ENCODE measurements around the gene CD300E. TPM values are rescaled to one million over a fixed set of nuclear protein-coding genes. Genes with fewer than 3 reads are reported as not detected.

Gene CD300E
- polyA plus RNA-seq, 1 donor (not counting 4 experiments of a cell fraction or from before 2014, with no cell fraction given): not detected

DNA sequence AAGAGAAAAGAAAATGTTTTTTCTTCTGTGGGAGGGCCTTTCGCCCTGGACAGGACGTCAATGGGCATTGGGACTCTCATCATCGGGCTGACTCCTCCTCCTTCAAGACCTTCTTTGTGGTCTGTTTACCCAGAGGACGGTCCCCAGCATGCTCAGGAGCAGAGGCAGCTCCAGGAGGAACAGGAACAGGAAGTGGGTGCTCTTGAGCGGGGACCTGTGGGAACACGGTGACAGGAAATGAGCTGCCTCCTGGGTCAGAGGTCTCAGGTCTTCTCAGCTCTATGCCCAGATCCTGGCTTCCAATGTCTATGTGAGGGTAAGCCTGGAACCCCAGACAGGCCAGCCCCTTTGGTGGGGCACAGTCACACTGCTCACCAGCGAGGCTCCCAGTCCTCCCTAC, 43.6 kb downstream of the CD300E start:
- H4K20me1 ChIP-seq (ENCODE audit: control insufficient read depth, extremely low read depth, insufficient read depth, low read length): no peaks in the 10 kb centered on the region
- no peak overlapping the region for H2AFZ ChIP-seq (ENCODE audit: control insufficient read depth, low read length)
- dilution Hi-C loops (cut with MboI; ENCODE audit: extremely low pct_ligation_motif_present, low sequenced_read_pairs): no loop called here
- no peak for TF ChIP-seq EZH2 (IDR thresholded peaks at IDR 0.05; ENCODE audit: low read length)
- TF ChIP-seq, protein P1, sequence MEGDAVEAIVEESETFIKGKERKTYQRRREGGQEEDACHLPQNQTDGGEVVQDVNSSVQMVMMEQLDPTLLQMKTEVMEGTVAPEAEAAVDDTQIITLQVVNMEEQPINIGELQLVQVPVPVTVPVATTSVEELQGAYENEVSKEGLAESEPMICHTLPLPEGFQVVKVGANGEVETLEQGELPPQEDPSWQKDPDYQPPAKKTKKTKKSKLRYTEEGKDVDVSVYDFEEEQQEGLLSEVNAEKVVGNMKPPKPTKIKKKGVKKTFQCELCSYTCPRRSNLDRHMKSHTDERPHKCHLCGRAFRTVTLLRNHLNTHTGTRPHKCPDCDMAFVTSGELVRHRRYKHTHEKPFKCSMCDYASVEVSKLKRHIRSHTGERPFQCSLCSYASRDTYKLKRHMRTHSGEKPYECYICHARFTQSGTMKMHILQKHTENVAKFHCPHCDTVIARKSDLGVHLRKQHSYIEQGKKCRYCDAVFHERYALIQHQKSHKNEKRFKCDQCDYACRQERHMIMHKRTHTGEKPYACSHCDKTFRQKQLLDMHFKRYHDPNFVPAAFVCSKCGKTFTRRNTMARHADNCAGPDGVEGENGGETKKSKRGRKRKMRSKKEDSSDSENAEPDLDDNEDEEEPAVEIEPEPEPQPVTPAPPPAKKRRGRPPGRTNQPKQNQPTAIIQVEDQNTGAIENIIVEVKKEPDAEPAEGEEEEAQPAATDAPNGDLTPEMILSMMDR (optimal IDR thresholded peaks at IDR 0.05 in 1 of 3, IDR thresholded peaks at IDR 0.05 in 1 of 3, conservative IDR thresholded peaks at IDR 0.05 in 1 of 3; ENCODE audit: extremely low read depth in 1 of 3, insufficient read depth in 2 of 3, low read length in 3 of 3): no peak
- H3K27ac ChIP-seq (ENCODE audit: control insufficient read depth, insufficient read depth, low read length): no peak overlapping the region
- no peaks in the 10 kb centered on the region for H3K9me1 ChIP-seq (ENCODE audit: control insufficient read depth, extremely low read depth, insufficient read depth, low read length)
- H3K4me2 ChIP-seq (ENCODE audit: control insufficient read depth, extremely low read depth, insufficient read depth, low read depth, low read length): no peak overlapping the region
- H3K79me2 ChIP-seq (ENCODE audit: control insufficient read depth, insufficient read depth, low read length): no peaks in the 10 kb centered on the region
- H3K36me3 ChIP-seq (ENCODE audit: control insufficient read depth in 2 of 2, extremely low read depth in 1 of 2, insufficient read depth in 2 of 2, low read length in 2 of 2): no peaks in the 10 kb centered on the region
- no peak overlapping the region for H3K9ac ChIP-seq (ENCODE audit: control insufficient read depth, extremely low read depth, insufficient read depth, low read length)
- no peaks in the 10 kb centered on the region for H3K4me1 ChIP-seq (ENCODE audit: control insufficient read depth, extremely low read depth, insufficient read depth, low read length)
- DNase-seq (ENCODE audit: low read depth, low spot score) (no peak), FAIRE-seq (no peak)
- peaks cover 4% of the 10 kb centered on the region for H3K9me3 ChIP-seq (ENCODE audit: control insufficient read depth, low read depth, low read length)
- peaks cover 5% of the 10 kb centered on the region for H3K27me3 ChIP-seq (ENCODE audit: control insufficient read depth, extremely low read depth, insufficient read depth, low read length)
- H3K4me3 ChIP-seq (ENCODE audit: control insufficient read depth in 2 of 3, extremely low read depth in 1 of 3, insufficient read depth in 2 of 3, low read depth in 1 of 3, low read length in 3 of 3): no peak overlapping the region

DNA sequence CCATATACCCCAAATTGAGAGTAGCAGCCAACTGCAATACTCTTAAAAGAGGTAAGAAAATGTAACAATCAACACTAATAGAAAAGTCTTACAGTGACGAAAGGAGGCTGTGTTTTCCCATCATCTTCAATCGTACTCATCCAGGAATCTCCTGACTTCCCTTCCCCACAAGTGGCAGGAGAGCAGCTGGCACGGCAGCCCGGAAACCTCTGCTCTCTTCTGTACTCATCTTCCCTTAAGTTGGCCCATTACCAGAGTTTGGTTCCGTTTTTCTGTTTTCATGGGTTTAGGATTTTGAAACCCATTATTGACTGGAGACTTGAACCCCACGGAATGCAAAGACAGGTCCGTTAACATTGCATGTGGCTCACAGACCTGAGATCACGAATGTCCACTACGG, 44.6 kb downstream of the CD300E start:
- Histone ChIP-seq H3K36me3 (ENCODE audit: control insufficient read depth in 2 of 2, extremely low read depth in 1 of 2, insufficient read depth in 2 of 2, low read length in 2 of 2) (no peaks in the 10 kb centered on the region), H3K4me3 (ENCODE audit: control insufficient read depth in 2 of 3, extremely low read depth in 1 of 3, insufficient read depth in 2 of 3, low read depth in 1 of 3, low read length in 3 of 3) (no peak overlapping the region), H3K4me1 (ENCODE audit: control insufficient read depth, extremely low read depth, insufficient read depth, low read length) (no peaks in the 10 kb centered on the region), H3K27me3 (ENCODE audit: control insufficient read depth, extremely low read depth, insufficient read depth, low read length) (peaks cover 5% of the 10 kb centered on the region), H3K79me2 (ENCODE audit: control insufficient read depth, insufficient read depth, low read length) (no peaks in the 10 kb centered on the region), H3K9ac (ENCODE audit: control insufficient read depth, extremely low read depth, insufficient read depth, low read length) (no peak overlapping the region), H3K27ac (ENCODE audit: control insufficient read depth, insufficient read depth, low read length) (no peak overlapping the region), H2AFZ (ENCODE audit: control insufficient read depth, low read length) (no peak overlapping the region), H3K9me1 (ENCODE audit: control insufficient read depth, extremely low read depth, insufficient read depth, low read length) (no peaks in the 10 kb centered on the region), H4K20me1 (ENCODE audit: control insufficient read depth, extremely low read depth, insufficient read depth, low read length) (no peaks in the 10 kb centered on the region), H3K4me2 (ENCODE audit: control insufficient read depth, extremely low read depth, insufficient read depth, low read depth, low read length) (no peak overlapping the region), H3K9me3 (ENCODE audit: control insufficient read depth, low read depth, low read length) (no peaks in the 10 kb centered on the region)
- DNase-seq (ENCODE audit: low read depth, low spot score): no peak
- no peak for FAIRE-seq
- dilution Hi-C loops (cut with MboI; ENCODE audit: extremely low pct_ligation_motif_present, low sequenced_read_pairs): no loop called here
- no peak for TF ChIP-seq EZH2 (IDR thresholded peaks at IDR 0.05; ENCODE audit: low read length)
- TF ChIP-seq, protein P1 (optimal IDR thresholded peaks at IDR 0.05 in 1 of 3, IDR thresholded peaks at IDR 0.05 in 1 of 3, conservative IDR thresholded peaks at IDR 0.05 in 1 of 3; ENCODE audit: extremely low read depth in 1 of 3, insufficient read depth in 2 of 3, low read length in 3 of 3): no peak

Data from keratinocyte (primary cell).